ENCODE measurements around the gene CENPX.

CENPX gene

GRCh38 chr17:82009413-82009812 is 13.3 kb downstream of the CENPX start:
- no peak for DNase-seq

- no peak for DNase-seq
Measured at GRCh38 chr17:82008941-82009405, 13.7 kb downstream of the CENPX start.

- DNase-seq: no peak
Measured at GRCh38 chr17:82008258-82008940, 14.3 kb downstream of the CENPX start.

GRCh38 chr17:82007495-82008257 is 15.0 kb downstream of the CENPX start:
- no peak for DNase-seq

GRCh38 chr17:82007228-82007494 is 15.5 kb downstream of the CENPX start:
- no peak for DNase-seq

- DNase-seq: no peak
Measured at GRCh38 chr17:82006468-82007227, 16.0 kb downstream of the CENPX start.

- DNase-seq: no peak
Measured at GRCh38 chr17:82005701-82006348, 16.9 kb downstream of the CENPX start.

- DNase-seq: no peak
Measured at GRCh38 chr17:82004517-82005455, 17.9 kb downstream of the CENPX start.

GRCh38 chr17:82003411-82004381 is 19.0 kb downstream of the CENPX start:
- peak; percentile 51 to 62 for DNase-seq

GRCh38 chr17:82001571-82002056 is 21.1 kb downstream of the CENPX start:
- no peak for DNase-seq

- DNase-seq: no peak
Measured at GRCh38 chr17:82000803-82001570, 21.7 kb downstream of the CENPX start.

GRCh38 chr17:81999976-82000802 is 22.5 kb downstream of the CENPX start:
- no peak for DNase-seq

- no peak for DNase-seq
Measured at GRCh38 chr17:81999587-81999975, 23.1 kb downstream of the CENPX start.

- no peak for DNase-seq
Measured at GRCh38 chr17:81998691-81999438, 23.8 kb downstream of the CENPX start.

GRCh38 chr17:81998212-81998611 is 24.5 kb downstream of the CENPX start:
- no peak for DNase-seq

- no peak for DNase-seq
Measured at GRCh38 chr17:81996757-81997441, 25.8 kb downstream of the CENPX start.

GRCh38 chr17:81996232-81996756 is 26.4 kb downstream of the CENPX start:
- no peak for DNase-seq

All from activated T-cell treated with anti-CD3 and anti-CD28 coated beads, Interleukin-2, amount 50 U/mL, for 48 hours (primary cell).